TTC549 (cell line): ENCODE results near the gene PTPRG.

Experiments used
- FAIRE-seq: peaks from 2 replicates; lab custom pipeline; 2012; peaks lifted over from hg19 to GRCh38; lab: Jason Lieb, UNC

Gene PTPRG

GRCh38 chr3:62293051-62293780 is 731.8 kb downstream of the PTPRG start:
- FAIRE-seq, result no peak

GRCh38 chr3:62295571-62295970 is 734.2 kb downstream of the PTPRG start:
- no peak for FAIRE-seq

DNA sequence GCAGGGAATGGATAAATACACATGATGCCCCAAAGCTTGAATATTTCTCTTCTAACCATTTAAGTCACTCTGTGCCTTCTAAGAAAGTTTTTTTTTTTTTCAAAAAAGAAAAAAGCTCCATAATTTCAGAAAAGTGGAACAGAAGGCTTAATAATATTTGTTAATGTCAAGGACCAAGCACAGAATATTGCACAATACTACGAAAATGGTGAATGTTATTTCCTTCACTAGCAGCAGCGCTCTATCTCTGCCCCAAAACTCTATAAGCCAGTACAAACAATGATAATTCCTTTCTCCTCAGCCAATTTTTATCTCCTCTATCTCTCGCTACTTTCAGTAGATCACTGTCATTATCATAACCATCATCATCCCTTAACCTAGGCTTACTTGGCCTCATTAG is 739.2 kb downstream of the PTPRG start:
- FAIRE-seq, result no peak

DNA sequence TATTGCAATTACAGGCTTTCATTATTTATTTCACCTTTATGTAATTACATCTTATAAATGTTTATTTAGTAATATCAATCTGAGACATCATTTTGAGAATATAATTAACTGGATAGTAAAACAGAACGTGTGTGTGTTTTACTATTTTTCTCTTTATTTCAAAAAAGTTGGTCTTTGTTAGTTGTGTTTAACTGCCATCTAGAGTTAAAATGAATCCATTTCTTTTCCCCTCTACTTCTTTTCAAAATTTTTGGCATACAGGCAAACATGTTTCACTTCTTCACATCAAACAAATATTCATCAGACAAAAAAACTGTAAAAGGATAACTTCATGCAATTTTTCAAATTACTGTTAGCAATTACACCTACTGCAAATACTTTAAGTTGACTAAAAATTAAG is 750.8 kb downstream of the PTPRG start:
- FAIRE-seq, result peak; percentile 11

GRCh38 chr3:62316525-62316924 is 755.2 kb downstream of the PTPRG start:
- FAIRE-seq, result no peak

- no peak for FAIRE-seq
Measured at GRCh38 chr3:62318365-62318751, 757.0 kb downstream of the PTPRG start.

GRCh38 chr3:62318752-62319569 is 757.6 kb downstream of the PTPRG start:
- no peak for FAIRE-seq

GRCh38 chr3:62319570-62320243 is 758.3 kb downstream of the PTPRG start:
- FAIRE-seq, result no peak

- FAIRE-seq, result no peak
Measured at GRCh38 chr3:62323241-62323640, 761.9 kb downstream of the PTPRG start.

GRCh38 chr3:62325896-62326295 is 764.5 kb downstream of the PTPRG start:
- FAIRE-seq, result no peak

- no peak for FAIRE-seq
Measured at GRCh38 chr3:62329971-62330370, 768.6 kb downstream of the PTPRG start.

GRCh38 chr3:62332017-62332416 is 770.6 kb downstream of the PTPRG start:
- FAIRE-seq, result no peak

DNA sequence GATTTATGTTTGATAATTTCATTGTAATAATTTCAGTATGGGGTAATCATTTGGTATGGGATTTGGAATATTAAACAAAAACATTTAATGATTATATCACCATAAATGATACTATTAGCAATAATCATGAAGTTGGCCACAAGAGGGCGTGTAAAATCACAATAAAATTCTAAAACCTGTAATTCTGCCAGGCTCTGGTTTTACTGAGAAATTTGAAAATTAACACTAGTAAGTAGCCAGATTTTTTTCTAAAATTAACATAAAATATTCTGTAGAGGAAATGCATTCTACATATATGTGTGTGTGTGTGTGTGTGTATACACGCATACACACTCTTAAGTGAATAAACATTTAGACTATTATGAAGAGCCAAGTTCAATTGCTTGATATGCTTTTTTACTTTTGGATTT is 771.5 kb downstream of the PTPRG start:
- FAIRE-seq, result peak; percentile 85

DNA sequence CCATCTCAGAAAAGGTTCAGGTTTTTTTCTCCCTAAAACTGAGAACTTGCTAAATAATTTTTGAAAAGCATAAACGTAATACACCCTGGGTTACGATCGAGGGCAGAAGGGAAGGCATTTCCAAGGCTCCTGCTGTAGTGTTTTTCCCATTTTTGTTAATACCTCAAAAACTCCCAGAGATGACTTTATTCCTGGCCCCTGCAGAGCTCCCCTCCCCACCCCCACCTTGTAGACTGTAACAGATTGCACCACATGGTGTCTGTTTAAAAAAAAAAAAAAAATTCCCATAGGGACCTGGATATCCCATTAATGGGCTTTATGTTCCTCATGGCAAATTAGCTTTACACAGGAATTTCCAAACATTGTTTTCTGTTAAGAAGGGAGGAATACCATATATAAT is 773.8 kb downstream of the PTPRG start:
- FAIRE-seq, result no peak

DNA sequence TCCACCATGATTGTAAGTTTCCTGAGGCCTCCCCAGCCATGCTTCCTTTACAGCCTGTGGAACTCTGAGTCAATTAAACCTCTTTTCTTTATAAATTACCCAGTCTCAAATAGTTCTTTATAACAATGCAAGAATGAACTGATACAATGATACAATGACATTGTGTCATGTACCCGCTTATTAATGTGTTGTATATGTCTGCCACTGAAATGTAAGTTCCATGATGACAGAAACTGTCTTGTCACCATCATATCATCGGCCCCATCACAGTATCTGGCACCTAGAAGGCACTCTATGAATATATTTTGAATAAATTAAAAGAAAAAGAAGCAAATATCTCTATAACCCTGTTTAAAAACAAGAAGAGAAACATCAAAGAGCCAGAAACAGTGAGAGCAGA is 782.4 kb downstream of the PTPRG start:
- no peak for FAIRE-seq
